ENCODE measurements around the gene SCAMP3.

The SCAMP3 gene

DNA sequence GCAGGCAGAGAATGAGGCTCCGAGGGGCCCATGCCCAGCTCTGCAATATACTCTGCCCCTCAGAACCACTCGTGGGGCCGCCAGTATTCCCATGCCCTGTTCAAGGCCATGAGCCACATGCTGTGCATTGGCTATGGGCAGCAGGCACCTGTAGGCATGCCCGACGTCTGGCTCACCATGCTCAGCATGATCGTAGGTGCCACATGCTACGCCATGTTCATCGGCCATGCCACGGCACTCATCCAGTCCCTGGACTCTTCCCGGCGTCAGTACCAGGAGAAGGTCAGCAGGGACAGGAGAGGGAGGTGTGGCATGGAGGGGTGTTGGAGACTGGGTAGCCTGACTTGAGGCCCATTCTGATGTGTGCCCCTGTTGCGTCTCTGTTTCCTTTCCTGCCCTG lies 22.3 kb upstream of the SCAMP3 start:
- 93% methylated on average over 12 of the region's 12 CpGs for WGBS
- no peak overlapping the region for H3K27ac ChIP-seq (ENCODE audit: low read depth, low read length)
- no peak overlapping the region for H3K9ac ChIP-seq (ENCODE audit: low read depth, low read length)
- peaks cover 2% of the 10 kb centered on the region; the same call in 1 of the 2 replicates for H3K4me1 ChIP-seq (ENCODE audit: insufficient read depth, low read length)
- no peaks in the 10 kb centered on the region for H3K9me3 ChIP-seq (ENCODE audit: insufficient read depth, low read depth, low read length)
- H3K27me3 ChIP-seq (ENCODE audit: insufficient read depth, low read length) = no peaks in the 10 kb centered on the region
- H3K36me3 ChIP-seq (ENCODE audit: insufficient read depth, low read length) = no peaks in the 10 kb centered on the region
- H3K4me3 ChIP-seq (ENCODE audit: low read length) = no peak overlapping the region

DNA sequence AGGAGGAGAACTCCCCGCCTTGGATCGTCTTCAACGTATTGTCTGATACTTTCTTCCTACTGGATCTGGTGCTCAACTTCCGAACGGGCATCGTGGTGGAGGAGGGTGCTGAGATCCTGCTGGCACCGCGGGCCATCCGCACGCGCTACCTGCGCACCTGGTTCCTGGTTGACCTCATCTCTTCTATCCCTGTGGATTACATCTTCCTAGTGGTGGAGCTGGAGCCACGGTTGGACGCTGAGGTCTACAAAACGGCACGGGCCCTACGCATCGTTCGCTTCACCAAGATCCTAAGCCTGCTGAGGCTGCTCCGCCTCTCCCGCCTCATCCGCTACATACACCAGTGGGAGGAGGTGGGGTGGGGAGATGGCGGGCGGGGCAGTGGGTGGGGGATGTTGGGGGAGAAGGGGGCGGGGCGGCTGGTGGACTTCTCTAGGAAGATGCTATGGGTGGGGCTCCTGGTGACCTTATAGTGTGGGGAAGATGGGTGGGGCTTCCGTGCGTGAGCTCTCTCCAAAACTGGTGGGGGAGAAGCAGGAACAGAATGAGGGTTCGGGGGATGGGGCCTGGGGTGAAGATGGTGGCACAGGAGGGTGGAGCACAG lies 20.4 kb upstream of the SCAMP3 start:
- no peak overlapping the region for H3K9ac ChIP-seq (ENCODE audit: low read depth, low read length)
- peaks cover 14% of the 10 kb centered on the region; the same call in 1 of the 2 replicates for H3K4me1 ChIP-seq (ENCODE audit: insufficient read depth, low read length)
- H3K4me3 ChIP-seq (ENCODE audit: low read length) = no peak overlapping the region
- no peaks in the 10 kb centered on the region for H3K27me3 ChIP-seq (ENCODE audit: insufficient read depth, low read length)
- no peaks in the 10 kb centered on the region for H3K9me3 ChIP-seq (ENCODE audit: insufficient read depth, low read depth, low read length)
- H3K27ac ChIP-seq (ENCODE audit: low read depth, low read length) = no peak overlapping the region
- H3K36me3 ChIP-seq (ENCODE audit: insufficient read depth, low read length) = no peaks in the 10 kb centered on the region
- 90% methylated on average over 29 of the region's 29 CpGs for WGBS

DNA sequence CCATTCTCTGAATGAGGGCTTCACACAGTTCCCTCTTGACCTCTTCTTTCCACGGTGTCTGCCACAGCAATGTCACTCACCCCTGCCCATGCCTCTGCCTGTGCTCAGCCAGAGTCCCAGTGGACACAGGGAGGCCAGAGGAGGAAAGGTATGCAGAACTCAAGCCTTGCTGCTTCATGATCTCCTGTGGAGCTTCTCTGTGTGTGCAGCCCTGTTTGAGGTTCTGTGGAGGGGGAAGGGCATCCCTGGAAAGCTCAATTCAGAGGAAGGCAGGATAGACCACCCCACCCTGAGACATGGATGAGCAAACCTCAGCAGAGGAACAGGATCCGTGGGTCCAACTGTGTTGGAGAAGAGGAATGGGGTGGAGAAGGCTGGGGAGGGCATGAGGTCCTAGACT lies 17.1 kb upstream of the SCAMP3 start:
- Histone ChIP-seq H3K4me1 (ENCODE audit: insufficient read depth, low read length) (peaks cover 14% of the 10 kb centered on the region), H3K27me3 (ENCODE audit: insufficient read depth, low read length) (peaks cover 8% of the 10 kb centered on the region; the same call in 1 of the 2 replicates), H3K9me3 (ENCODE audit: insufficient read depth, low read depth, low read length) (no peaks in the 10 kb centered on the region), H3K9ac (ENCODE audit: low read depth, low read length) (0 out of 2 replicates have a peak overlapping the region, but pooled peaks have one; percentile 17), H3K36me3 (ENCODE audit: insufficient read depth, low read length) (no peaks in the 10 kb centered on the region), H3K27ac (ENCODE audit: low read depth, low read length) (no peak overlapping the region), H3K4me3 (ENCODE audit: low read length) (no peak overlapping the region)
- 42% methylated on average over 2 of the region's 2 CpGs for WGBS

DNA sequence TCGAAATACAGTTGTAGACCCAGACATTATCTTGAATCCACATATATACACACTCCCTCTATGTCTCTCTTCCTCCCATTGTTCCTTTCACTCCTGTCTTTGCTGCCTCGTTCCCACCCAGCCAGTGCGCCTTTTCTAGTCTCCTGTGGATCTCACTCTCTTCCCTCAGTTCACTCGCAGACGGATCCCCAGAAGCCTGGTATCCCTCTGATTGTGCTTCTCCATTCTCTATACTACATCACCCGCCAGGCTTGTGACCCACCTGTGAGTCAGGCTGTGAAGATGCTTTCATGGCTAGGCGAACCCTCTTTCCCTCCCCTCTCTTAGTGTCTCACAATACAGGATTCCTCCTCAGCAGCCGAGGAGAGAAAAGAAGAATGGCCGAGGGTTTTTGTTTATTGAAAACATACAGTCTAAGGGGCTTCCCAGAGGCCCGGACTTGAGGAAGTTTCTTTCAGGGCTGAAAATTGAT lies 16.6 kb upstream of the SCAMP3 start:
- H3K27ac ChIP-seq (ENCODE audit: low read depth, low read length) = no peak overlapping the region
- H3K36me3 ChIP-seq (ENCODE audit: insufficient read depth, low read length) = no peaks in the 10 kb centered on the region

DNA sequence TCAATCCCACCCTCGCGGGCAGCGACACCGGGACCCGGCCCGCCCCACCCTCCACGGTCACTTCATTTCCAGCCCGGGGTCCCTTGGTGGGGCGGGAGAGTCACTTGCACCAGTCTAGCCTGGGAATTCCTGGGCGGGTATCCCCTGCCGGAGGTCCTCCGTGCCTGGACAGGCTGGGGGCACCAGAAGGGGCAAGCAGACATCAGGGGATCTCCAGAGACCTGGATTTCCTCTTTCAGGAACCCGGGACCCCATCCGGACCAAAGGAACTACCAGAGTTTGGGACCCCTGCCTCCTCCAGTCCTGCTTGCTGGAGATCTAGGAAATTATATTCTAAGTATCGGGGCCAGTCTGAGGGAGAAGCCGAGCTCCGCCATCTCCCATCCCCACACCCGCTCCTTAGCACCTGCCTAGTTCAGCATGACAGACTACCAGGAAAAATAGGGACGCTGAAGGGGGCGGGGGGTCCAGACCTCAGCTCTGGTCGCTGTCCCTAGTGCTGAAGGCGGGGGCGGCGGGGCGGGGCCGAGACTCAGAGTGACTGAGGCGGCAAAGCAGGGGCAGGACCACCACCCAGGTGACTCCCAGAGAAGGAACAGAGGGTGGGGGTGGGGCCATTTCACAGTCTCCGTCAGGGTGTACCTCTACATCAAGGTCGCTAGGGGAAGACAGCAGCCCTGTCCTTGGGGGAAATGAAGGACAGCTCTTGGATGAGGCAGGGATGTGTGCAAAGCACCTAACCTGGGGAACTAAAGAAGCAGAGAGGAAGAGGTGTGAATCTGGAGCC lies 15.9 kb upstream of the SCAMP3 start:
- peaks cover 8% of the 10 kb centered on the region; the same call in 1 of the 2 replicates for H3K27me3 ChIP-seq (ENCODE audit: insufficient read depth, low read length)
- under 1% methylated on average over 29 of the region's 29 CpGs for WGBS

More for the DNA sequence above, 16.6 kb upstream of the SCAMP3 start:
- Histone ChIP-seq H3K4me1 (ENCODE audit: insufficient read depth, low read length) (peaks cover 16% of the 10 kb centered on the region), H3K9ac (ENCODE audit: low read depth, low read length) (0 out of 2 replicates have a peak overlapping the region, but pooled peaks have one; percentile 17), H3K4me3 (ENCODE audit: low read length) (peak overlapping the region; percentile 8), H3K9me3 (ENCODE audit: insufficient read depth, low read depth, low read length) (no peaks in the 10 kb centered on the region), H3K27me3 (ENCODE audit: insufficient read depth, low read length) (peaks cover 8% of the 10 kb centered on the region; the same call in 1 of the 2 replicates)
- WGBS = 50% methylated on average over 9 of the region's 10 CpGs

DNA sequence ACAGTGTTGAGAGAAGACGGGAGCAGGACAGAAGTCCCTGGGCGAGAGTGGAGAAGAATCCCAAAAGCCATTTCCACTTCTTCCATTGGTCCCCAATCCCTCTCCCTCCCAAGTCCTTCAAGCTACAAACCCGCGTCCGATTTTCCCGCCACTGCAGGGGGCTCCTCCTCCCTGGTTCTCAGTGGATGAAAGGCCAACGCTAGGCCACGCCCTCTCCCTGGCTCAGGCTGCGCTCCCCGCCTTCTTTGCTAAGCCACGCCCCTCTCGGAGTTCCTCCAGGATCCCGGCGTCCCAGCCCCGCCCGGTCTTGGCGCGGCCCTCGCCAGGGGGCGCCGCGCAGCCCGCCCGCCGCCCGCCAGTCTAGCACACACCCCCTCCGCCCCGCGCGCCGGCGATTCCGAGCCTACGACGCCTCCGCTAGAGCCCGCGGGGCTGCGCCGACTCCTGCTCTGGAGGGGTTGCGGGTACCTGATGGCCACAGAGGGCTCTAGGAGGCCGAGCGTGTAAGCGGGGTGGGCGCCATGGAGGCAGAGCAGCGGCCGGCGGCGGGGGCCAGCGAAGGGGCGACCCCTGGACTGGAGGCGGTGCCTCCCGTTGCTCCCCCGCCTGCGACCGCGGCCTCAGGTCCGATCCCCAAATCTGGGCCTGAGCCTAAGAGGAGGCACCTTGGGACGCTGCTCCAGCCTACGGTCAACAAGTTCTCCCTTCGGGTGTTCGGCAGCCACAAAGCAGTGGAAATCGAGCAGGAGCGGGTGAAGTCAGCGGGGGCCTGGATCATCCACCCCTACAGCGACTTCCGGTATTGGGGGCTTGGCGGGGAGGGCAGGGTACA lies 15.1 kb upstream of the SCAMP3 start, which contains the start of gene HCN3:
Gene HCN3, plus strand, starts transcription at position 394 of the 832 bp plus-strand sequence. Its CDS starts 128 bp downstream, at position 522.
- WGBS = under 1% methylated on average over 68 of the region's 68 CpGs
- H3K9ac ChIP-seq (ENCODE audit: low read depth, low read length) = peak within 1 kb of the TSS; percentile 13; the same call in 1 of the 2 replicates
- peaks cover 21% of the 10 kb centered on the region for H3K4me1 ChIP-seq (ENCODE audit: insufficient read depth, low read length)
- peak within 1 kb of the TSS; percentile 70 for H3K4me3 ChIP-seq (ENCODE audit: low read length)
- peaks cover 8% of the 10 kb centered on the region; the same call in 1 of the 2 replicates for H3K27me3 ChIP-seq (ENCODE audit: insufficient read depth, low read length)
- no peak within 1 kb of the TSS for H3K27ac ChIP-seq (ENCODE audit: low read depth, low read length)
- no peaks in the 10 kb centered on the region for H3K9me3 ChIP-seq (ENCODE audit: insufficient read depth, low read depth, low read length)
- H3K36me3 ChIP-seq (ENCODE audit: insufficient read depth, low read length) = no peaks in the 10 kb centered on the region; the same call in 1 of the 2 replicates

More for the DNA sequence above, 15.9 kb upstream of the SCAMP3 start:
- Histone ChIP-seq H3K9ac (ENCODE audit: low read depth, low read length) (no peak overlapping the region), H3K27ac (ENCODE audit: low read depth, low read length) (no peak overlapping the region), H3K4me1 (ENCODE audit: insufficient read depth, low read length) (peaks cover 18% of the 10 kb centered on the region), H3K4me3 (ENCODE audit: low read length) (peak overlapping the region; percentile 70), H3K36me3 (ENCODE audit: insufficient read depth, low read length) (no peaks in the 10 kb centered on the region), H3K9me3 (ENCODE audit: insufficient read depth, low read depth, low read length) (no peaks in the 10 kb centered on the region)

DNA sequence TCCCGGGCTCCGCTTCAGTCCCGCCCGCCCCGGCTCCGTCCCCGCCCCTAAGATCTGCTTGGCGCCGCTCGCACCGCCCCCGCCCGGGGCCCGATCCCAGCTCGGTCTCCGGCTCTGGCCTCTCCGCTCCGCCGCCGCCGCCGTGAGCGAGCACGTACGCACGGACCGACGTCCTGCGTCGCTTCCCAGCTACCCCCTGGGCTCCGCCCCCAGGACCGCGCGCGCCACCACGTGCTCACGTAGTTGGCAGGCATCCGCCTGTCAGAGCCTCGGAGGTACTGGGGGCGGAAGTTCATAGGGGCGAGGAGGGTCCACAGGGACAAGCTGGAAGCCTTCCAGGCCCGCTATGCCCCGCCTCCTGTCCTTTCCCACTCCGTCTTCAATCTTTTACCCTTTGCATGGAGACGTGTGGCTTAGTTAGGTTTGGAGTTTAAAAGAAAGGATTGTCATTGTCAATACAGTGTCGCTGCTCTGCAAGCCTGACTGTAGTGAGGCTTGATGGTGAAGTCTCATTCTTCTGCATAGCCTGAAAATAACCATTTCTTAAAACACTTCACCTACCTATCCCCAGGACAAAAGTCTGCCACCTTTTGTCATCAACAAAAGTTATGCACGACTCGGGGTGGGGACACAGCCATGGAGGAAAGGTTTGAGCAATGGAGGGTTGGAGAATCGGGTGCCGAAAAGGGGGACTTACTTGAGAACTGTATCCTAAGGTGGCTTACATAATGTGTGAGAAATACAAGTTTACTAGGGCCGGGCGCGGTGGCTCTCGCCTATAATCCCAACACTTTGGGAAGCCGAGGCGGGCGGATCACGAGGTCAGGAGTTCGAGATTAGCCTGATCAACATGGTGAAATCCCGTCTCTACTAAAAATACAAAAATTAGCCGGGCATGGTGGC lies 11.4 kb upstream of the SCAMP3 start, which contains the start of gene CLK2:
Gene CLK2, minus strand, starts transcription at position 162 of the 903 bp plus-strand sequence. CDS start 2,527 bp downstream, outside the sequence.
- 20% methylated on average over 61 of the region's 61 CpGs for WGBS
- H3K36me3 ChIP-seq (ENCODE audit: insufficient read depth, low read length) = peaks cover 30% of the 10 kb centered on the region
- H3K27me3 ChIP-seq (ENCODE audit: insufficient read depth, low read length) = peaks cover 8% of the 10 kb centered on the region; the same call in 1 of the 2 replicates
- no peaks in the 10 kb centered on the region for H3K9me3 ChIP-seq (ENCODE audit: insufficient read depth, low read depth, low read length)
- peaks cover 11% of the 10 kb centered on the region for H3K4me1 ChIP-seq (ENCODE audit: insufficient read depth, low read length)
- peak within 1 kb of the TSS; percentile 77 for H3K9ac ChIP-seq (ENCODE audit: low read depth, low read length)
- H3K27ac ChIP-seq (ENCODE audit: low read depth, low read length) = peak within 1 kb of the TSS; percentile 96
- H3K4me3 ChIP-seq (ENCODE audit: low read length) = peak within 1 kb of the TSS; percentile 89

DNA sequence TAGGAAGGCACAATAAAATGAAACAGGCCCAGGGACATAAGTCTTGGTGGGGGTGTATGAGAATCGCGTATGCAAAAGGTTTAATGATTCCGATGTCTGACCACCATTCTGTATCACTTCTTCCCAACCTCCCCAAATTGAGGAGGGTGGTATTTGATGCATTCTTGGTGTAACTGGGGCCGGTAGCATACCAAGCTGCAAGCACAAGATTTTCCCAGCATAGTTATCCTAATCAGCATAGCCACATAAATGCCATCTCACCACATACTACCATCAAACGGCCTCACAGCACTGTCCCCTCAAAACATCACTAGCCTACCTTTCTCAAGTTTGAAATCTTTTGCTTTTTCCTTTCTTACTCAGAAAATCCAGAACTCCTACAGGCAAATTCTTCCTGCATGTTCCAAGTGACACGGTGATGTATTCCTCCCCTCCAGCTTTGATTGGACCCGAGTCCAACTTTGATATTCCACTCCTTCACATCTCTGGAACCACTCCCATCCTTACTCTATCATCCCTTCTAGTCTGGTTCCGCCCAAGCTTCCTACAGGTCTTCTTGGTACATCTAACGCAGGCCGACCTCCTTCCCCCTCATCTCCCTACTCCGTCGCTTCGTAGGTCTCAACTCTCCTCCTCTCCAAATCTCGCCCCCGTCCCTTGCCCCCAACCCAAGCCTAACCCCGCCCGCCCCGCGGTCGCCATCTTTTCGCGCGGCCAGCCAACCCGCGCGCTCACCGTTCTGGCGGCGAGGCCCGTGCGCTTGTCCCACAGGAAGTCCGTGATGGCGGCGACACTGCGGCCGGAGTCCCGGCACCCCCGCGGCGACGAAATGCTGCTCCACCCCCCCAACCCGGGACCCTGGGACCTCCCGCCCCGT lies 10.5 kb upstream of the SCAMP3 start:
- under 1% methylated on average over 41 of the region's 44 CpGs for WGBS
- Histone ChIP-seq H3K36me3 (ENCODE audit: insufficient read depth, low read length) (peaks cover 39% of the 10 kb centered on the region), H3K27ac (ENCODE audit: low read depth, low read length) (peak overlapping the region; percentile 96), H3K4me3 (ENCODE audit: low read length) (peak overlapping the region; percentile 89), H3K9me3 (ENCODE audit: insufficient read depth, low read depth, low read length) (no peaks in the 10 kb centered on the region), H3K27me3 (ENCODE audit: insufficient read depth, low read length) (peaks cover 8% of the 10 kb centered on the region; the same call in 1 of the 2 replicates), H3K4me1 (ENCODE audit: insufficient read depth, low read length) (peaks cover 9% of the 10 kb centered on the region), H3K9ac (ENCODE audit: low read depth, low read length) (peak overlapping the region; percentile 77)

DNA sequence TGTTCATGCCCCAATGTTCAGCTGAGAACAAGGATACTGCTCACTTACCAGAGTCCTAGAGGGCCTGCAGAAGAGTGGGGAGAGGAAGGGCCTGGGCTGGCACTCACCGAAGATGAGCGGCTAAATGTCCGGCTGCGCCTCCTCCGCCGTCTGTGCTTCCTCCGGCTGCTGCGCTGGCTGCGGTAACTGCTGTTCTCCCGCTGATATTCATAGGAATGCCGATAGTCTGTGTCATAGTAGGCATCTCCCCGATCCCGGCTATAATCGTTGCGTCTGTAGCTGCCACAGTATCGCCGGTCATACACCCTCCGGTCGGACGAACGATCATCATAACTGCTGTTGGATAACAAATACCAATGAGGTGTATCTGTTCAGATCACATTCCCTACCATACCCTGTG lies 7.2 kb upstream of the SCAMP3 start:
- Histone ChIP-seq H3K36me3 (ENCODE audit: insufficient read depth, low read length) (peaks cover 71% of the 10 kb centered on the region), H3K9ac (ENCODE audit: low read depth, low read length) (no peak overlapping the region), H3K27me3 (ENCODE audit: insufficient read depth, low read length) (no peaks in the 10 kb centered on the region), H3K9me3 (ENCODE audit: insufficient read depth, low read depth, low read length) (no peaks in the 10 kb centered on the region), H3K27ac (ENCODE audit: low read depth, low read length) (no peak overlapping the region), H3K4me3 (ENCODE audit: low read length) (no peak overlapping the region), H3K4me1 (ENCODE audit: insufficient read depth, low read length) (peaks cover 9% of the 10 kb centered on the region; the same call in 1 of the 2 replicates)
- 96% methylated on average over 21 of the region's 21 CpGs for WGBS
